MM.1S (cell line): Measurements from ENCODE around the gene PEDS1.

Experiments used
- CTCF ChIP-seq: fragments of 300-600 bp; sonication (generic); IDR thresholded peaks from 2 replicates; pipeline ENCODE4 v1.5.1; 2016; ENCODE audit warnings: antibody characterized with exemption, low read length, mixed read lengths
- EZH2phosphoT487 ChIP-seq: fragments of 300-600 bp; sonication (generic); IDR thresholded peaks from 2 replicates; pipeline ENCODE4 v1.6.1; 2018; ENCODE audit warnings: antibody characterized with exemption, low read length

GRCh38 chr20:50189681-50190250, 36.2 kb upstream of the PEDS1 start:
- TF ChIP-seq CTCF (no peak), EZH2phosphoT487 (no peak)
